Progenitor cell of endocrine pancreas (in vitro differentiated cells): ENCODE measurements around the gene CFAP47. TPM values are rescaled to one million over a fixed set of nuclear protein-coding genes. Genes with fewer than 3 reads are reported as not detected.
"Not testable (repeated sequence)": the region's sequence is repeated elsewhere in the genome, so short reads cannot be mapped to it uniquely, and the experiment has no call there.

Experiments used
- DNase-seq: peaks from one replicate; pipeline ENCODE4 v3.0.0; 2021; ENCODE audit warnings: low spot score; ENCODE audit not compliant: unreplicated experiment
- H3K27ac Mint-ChIP-seq: 2 replicates; pipeline ENCODE4 v1.8.0; 2021; ENCODE audit warnings: mild to moderate bottlenecking, moderate library complexity, mixed read lengths
- H3K27me3 Mint-ChIP-seq: 2 replicates; pipeline ENCODE4 v1.8.0; 2021; ENCODE audit warnings: mixed read lengths
- H3K36me3 Mint-ChIP-seq: 2 replicates; pipeline ENCODE4 v1.8.0; 2022; ENCODE audit warnings: mixed read lengths; ENCODE audit not compliant: insufficient read depth
- H3K4me1 Mint-ChIP-seq: 2 replicates; pipeline ENCODE4 v1.8.0; 2021; ENCODE audit warnings: low read depth, mixed read lengths
- H3K4me3 Mint-ChIP-seq: 2 replicates; pipeline ENCODE4 v1.8.0; 2021; ENCODE audit warnings: low read depth, mild to moderate bottlenecking, moderate library complexity, mixed read lengths
- H3K9me3 Mint-ChIP-seq: 2 replicates; pipeline ENCODE4 v1.8.0; 2021; ENCODE audit warnings: low read depth, mixed read lengths
- CTCF ChIP-seq: fragments of 200-600 bp; sonication (generic); IDR thresholded peaks from one replicate; pipeline ENCODE4 v1.5.0; 2021; ENCODE audit warnings: antibody characterized with exemption, mild to moderate bottlenecking; ENCODE audit not compliant: unreplicated experiment
- total RNA-seq: library from RNA; stranded (reverse); gene quantifications from 2 replicates; pipeline ENCODE4 v1.2.1, GENCODE V29; 2021

The CFAP47 gene
- total RNA-seq, 1 donor from 2014 or later = 1.7 TPM

DNA sequence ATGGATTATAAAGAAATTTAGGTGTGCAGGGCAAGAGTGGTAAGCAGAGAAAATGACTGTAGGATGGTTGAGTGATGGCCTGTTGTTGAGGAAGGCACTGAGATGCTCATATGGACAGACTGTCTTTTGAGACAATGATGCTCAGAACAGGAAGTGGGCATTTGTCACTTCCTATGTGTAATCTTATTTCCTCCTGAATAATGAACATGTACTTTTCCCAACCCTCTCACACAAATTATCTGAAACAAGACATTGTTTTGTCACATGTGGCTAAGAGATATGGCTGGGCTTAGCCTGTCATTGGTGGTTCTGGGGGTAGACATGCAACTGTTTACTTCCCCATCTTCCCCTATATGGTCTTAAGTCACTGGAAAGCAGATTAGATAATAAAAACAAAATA, 240.5 kb downstream of the CFAP47 start:
- H3K4me1 Mint-ChIP-seq = peaks cover 2% of the 10 kb centered on the region
- H3K36me3 Mint-ChIP-seq = no peaks in the 10 kb centered on the region
- no peak for DNase-seq
- H3K9me3 Mint-ChIP-seq = peaks cover 23% of the 10 kb centered on the region
- no peaks in the 10 kb centered on the region for H3K27me3 Mint-ChIP-seq
- no peak overlapping the region for H3K27ac Mint-ChIP-seq
- no peak for TF ChIP-seq CTCF
- no peak overlapping the region for H3K4me3 Mint-ChIP-seq

GRCh38 chrX:36198575-36198974, 279.0 kb downstream of the CFAP47 start:
- DNase-seq = no peak
- no peaks in the 10 kb centered on the region for H3K4me1 Mint-ChIP-seq
- no peak overlapping the region for H3K27ac Mint-ChIP-seq
- TF ChIP-seq CTCF = no peak
- no peak overlapping the region for H3K4me3 Mint-ChIP-seq
- peaks cover 2% of the 10 kb centered on the region for H3K36me3 Mint-ChIP-seq
- peaks cover 18% of the 10 kb centered on the region for H3K9me3 Mint-ChIP-seq
- no peaks in the 10 kb centered on the region for H3K27me3 Mint-ChIP-seq

- TF ChIP-seq CTCF = no peak
- H3K27ac Mint-ChIP-seq = no peak overlapping the region
- peaks cover 12% of the 10 kb centered on the region for H3K9me3 Mint-ChIP-seq
- no peaks in the 10 kb centered on the region for H3K36me3 Mint-ChIP-seq
- no peak for DNase-seq
- no peaks in the 10 kb centered on the region for H3K27me3 Mint-ChIP-seq
- no peaks in the 10 kb centered on the region for H3K4me1 Mint-ChIP-seq
- H3K4me3 Mint-ChIP-seq = no peak overlapping the region
Observed at GRCh38 chrX:36199928-36200327, 280.4 kb downstream of the CFAP47 start.

DNA sequence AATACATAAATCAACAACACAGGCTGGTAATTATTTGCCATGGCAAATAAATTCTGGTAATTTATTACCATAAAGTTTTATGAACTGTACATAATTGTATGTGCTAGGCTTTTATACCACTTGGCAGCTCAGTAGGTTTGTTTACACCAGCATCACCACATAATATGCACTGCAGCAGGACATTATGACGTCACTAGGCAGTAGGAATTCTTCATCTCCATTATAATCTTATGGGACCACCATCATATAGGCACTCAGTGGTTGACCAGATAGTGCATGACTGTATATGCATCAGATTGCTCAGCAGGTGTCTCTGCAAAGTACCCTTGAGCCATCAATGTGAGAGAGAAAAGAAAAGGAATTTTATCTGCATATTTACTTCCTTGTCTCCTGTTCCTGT, 295.4 kb downstream of the CFAP47 start:
- H3K27ac Mint-ChIP-seq = peak overlapping the region; percentile 89
- H3K4me1 Mint-ChIP-seq = peaks cover 10% of the 10 kb centered on the region
- no peak overlapping the region for H3K4me3 Mint-ChIP-seq
- TF ChIP-seq CTCF = no peak
- H3K9me3 Mint-ChIP-seq = peaks cover 38% of the 10 kb centered on the region
- no peaks in the 10 kb centered on the region for H3K27me3 Mint-ChIP-seq
- peaks cover 4% of the 10 kb centered on the region for H3K36me3 Mint-ChIP-seq
- DNase-seq = no peak

- H3K9me3 Mint-ChIP-seq = peaks cover 29% of the 10 kb centered on the region
- no peaks in the 10 kb centered on the region for H3K27me3 Mint-ChIP-seq
- peaks cover 10% of the 10 kb centered on the region for H3K4me1 Mint-ChIP-seq
- no peak overlapping the region for H3K27ac Mint-ChIP-seq
- DNase-seq = no peak
- no peak for TF ChIP-seq CTCF
- H3K36me3 Mint-ChIP-seq = peaks cover 4% of the 10 kb centered on the region
- no peak overlapping the region for H3K4me3 Mint-ChIP-seq
Observed at GRCh38 chrX:36218801-36219200, 299.3 kb downstream of the CFAP47 start.

DNA sequence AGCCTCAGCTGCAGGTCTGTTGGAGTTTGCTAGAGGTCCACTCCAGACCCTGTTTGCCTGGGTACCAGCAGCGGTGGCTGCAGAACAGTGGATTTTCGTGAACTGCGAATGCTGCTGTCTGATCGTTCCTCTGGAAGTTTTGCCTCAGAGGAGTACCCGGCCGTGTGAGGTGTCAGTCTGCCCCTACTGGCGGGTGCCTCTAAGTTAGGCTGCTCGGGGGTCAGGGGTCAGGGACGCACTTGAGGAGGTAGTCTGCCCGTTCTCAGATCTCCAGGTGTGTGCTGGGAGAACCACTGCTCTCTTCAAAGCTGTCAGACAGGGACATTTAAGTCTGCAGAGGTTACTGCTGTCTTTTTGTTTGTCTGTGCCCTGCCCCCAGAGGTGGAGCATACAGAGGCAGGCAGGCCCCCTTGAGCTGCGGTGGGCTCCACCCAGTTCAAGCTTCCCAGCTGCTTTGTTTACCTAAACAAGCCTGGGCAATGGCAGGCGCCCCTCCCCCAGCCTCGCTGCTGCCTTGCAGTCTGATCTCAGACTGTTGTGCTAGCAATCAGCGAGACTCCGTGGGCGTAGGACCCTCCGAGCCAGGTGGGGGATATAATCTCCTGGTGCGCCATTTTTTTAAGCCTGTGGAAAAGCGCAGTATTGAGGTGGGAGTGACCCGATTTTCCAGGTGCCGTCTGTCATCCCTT, 315.4 kb downstream of the CFAP47 start:
- not testable (repeated sequence) for H3K4me1 Mint-ChIP-seq, H3K36me3 Mint-ChIP-seq, DNase-seq, H3K27ac Mint-ChIP-seq, H3K4me3 Mint-ChIP-seq, H3K27me3 Mint-ChIP-seq
- H3K9me3 Mint-ChIP-seq = peaks cover 15% of the 10 kb centered on the region
